ENCODE results near the gene PFN1. TPM values are rescaled to one million over a fixed set of nuclear protein-coding genes. Genes with fewer than 3 reads are reported as not detected.

PFN1 gene
- total RNA-seq: 668 and 1,703 TPM in 2 replicates

DNA sequence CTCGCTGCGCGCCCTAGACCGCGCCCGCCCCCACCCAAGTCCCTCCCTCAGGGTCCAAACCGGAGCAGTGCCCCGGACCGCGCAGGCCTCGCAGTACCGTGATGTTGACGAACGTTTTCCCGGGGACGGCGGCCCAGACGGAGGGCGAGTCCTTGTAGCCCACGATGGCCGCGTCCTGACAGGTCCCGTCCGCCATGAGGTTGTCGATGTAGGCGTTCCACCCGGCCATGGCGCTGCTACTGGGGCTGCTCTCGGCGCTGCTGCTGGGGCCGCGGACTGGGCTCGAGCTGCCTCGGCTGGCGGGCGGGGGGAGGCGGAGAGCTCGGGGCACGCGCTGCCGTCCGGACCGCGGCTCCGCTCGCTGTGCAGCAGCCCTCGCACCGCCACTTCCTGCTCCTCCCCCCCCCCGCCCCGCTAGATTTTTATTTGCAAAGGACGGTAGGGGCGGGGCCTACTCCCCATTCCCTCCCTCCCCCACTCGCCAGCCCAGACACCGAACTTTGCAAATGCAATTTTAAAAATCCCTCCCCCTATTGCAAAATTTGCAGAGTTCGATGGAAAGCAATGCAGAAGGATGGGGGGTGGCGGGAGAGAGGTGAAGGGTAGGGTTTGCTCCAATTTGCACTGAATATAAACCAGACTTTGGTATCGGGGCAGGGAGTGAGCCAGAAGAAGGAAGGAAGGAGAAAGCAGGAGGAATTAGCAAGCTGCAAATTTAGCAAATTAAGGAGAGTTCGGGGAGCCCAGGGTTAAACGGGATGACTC is at the start of gene PFN1:
Gene PFN1 (minus strand): TSS at position 365 of the 765 bp plus-strand sequence. CDS start 136 bp downstream, at position 229.

DNA sequence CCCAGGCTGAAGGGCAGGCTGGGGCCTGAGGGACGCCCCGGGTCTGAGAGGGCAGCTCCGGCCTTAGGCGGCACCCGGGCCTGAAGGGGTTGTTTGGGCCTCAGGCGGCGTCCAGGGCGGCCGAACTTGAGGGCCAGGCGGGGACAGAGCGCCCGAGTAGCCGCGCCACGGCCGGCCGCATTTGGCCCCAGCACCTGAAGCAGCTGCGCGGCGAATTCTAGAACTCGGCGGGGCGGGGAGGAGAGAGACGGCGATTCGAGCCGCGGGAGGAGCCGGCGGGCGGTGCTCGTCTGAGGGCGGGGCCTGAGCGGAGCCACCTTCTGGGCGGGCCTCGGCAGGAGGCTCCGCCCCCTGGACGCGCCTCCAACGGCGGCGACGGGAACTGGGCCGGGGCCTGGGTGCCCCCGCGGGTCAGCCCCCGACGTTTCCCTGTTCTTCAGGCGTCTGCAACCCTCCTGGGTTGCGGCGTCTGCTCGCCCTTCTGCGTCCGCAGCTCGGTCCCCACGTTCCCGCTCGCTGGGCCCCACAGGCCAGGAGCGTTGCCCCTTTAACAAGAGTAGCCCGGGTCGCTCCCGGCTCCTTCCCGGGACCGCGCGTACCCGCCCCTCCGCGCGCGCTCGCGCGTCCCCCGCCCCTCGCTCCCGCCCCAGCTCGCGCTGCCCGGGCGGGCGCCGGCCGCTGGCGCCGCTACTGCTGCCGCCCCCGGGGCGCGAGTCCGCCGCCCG is 49.1 kb upstream of the PFN1 start, which contains the start of the genes INCA1 and KIF1C:
Gene INCA1 (minus strand): TSS at position 221 of the 725 bp plus-strand sequence. CDS start 3,085 bp downstream, outside the sequence.
Gene KIF1C (plus strand): TSS at position 649 of the 725 bp plus-strand sequence. CDS start 2,297 bp downstream, outside the sequence.

DNA sequence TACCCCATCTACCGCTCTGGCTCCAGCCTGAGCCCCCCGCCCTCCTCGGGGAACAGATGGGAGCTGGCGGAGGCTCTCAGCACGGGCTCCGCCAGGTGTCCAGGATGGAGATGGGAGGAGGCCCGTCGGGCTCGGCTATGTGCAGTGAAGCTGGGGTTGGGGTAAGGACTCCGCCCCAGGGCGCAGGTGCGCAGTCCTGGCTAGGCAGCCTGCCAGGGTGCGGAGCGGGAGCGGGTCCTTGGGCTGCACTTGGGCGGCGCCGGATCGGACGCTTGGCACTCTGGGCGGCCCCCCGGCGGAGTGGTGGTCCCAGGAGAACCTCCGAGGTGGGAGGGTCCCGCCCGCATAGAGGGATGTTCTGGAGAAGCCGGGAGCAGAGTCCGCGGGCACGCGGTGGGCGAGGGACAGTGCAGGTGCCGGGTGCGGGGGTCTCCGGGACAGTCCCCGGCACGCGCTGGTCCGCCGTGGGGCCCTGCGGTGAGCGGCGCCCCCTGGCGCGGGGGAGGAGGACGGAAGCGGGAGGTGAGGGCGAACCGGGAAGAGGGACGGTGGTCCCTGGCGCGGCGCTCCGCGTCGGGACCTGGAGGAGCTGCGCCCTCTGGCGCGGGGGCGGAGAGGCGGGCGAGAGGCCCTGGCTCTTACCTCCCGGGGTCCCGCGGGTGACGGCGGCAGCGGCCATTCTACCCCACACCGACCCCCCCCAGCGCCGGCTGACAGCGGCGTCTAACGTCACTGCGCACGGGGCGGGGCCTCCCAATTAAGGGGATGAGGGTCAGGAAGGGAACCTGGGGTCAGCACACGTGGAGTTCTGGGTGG is 38.8 kb upstream of the PFN1 start, which contains the start of gene CAMTA2:
Gene CAMTA2 (minus strand): TSS at position 725 of the 816 bp plus-strand sequence. CDS start 1,453 bp downstream, outside the sequence.

DNA sequence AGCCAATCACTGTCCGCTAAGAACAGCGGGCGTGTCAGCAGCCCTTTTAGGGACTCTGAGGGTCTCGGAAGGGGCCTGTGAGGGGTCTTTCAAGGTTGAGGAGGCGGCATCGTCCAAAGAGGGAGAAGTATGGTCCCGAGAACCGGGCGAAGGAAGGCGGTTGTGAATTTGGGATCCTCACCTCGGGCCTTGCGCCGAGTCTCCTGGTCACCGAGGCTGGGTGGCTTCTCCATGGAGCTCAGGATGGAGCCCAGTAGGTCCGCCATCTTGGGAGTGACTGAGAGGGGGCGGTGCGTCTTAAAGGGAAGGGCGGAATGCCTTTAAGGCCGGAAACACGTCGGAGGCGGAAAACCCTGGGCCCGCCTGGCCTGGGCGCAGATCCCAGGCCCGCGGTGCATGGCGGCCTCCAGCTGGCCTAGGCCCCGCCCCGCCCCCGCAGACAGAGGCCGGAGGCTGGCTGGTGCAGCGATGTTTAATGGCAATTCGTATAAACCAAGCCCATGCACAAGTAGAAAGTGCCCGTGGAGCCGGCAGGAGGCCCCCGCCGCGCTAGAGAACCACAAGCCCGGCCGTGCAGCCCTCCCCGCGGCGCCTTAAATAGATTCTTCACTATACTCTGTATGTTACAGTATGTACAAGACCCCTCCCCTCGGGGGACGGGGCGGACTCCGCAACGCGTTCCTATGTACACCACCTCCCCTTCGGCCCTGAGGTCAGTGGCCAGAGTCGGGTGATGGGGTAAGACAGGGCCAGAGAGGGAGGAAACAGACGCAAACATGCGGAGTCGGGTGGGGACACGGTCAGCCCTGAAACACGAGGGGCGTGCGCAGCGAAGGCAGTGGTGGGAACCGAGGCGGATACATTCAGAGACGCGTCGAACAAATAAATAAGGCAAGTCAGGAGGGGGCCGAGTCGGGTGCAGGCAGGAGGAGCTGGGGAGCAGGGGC is 19.5 kb upstream of the PFN1 start, which contains the start of gene SPAG7:
Gene SPAG7 (minus strand): TSS at position 279 of the 947 bp plus-strand sequence. CDS start 13 bp downstream, at position 266.

DNA sequence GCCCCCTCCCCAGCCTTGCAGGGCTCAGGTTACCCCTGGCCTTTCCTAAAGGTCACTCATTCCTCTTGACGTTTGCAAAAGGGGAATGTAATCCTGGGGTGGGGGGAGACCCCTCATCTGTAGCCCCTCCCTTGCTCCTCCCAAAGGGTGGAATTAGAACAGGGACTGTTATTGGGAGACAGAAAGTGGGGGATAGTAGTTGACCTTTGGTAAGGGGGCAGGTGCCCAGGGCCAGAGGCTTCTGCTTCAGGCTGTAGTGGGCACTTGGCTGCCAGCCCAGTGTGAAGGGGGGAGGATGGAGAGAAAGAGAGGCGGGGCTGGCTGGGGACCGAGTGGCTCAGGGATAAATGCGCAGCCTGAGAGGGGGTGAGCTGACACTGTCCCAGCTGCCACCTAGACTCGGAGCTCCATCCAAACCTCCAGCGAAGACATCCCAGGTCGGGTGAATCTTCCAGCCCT is 2.4 kb upstream of the PFN1 start, which contains the start of gene ENO3:
Gene ENO3 (plus strand): TSS at position 374 of the 459 bp plus-strand sequence. CDS start 711 bp downstream, outside the sequence.

DNA sequence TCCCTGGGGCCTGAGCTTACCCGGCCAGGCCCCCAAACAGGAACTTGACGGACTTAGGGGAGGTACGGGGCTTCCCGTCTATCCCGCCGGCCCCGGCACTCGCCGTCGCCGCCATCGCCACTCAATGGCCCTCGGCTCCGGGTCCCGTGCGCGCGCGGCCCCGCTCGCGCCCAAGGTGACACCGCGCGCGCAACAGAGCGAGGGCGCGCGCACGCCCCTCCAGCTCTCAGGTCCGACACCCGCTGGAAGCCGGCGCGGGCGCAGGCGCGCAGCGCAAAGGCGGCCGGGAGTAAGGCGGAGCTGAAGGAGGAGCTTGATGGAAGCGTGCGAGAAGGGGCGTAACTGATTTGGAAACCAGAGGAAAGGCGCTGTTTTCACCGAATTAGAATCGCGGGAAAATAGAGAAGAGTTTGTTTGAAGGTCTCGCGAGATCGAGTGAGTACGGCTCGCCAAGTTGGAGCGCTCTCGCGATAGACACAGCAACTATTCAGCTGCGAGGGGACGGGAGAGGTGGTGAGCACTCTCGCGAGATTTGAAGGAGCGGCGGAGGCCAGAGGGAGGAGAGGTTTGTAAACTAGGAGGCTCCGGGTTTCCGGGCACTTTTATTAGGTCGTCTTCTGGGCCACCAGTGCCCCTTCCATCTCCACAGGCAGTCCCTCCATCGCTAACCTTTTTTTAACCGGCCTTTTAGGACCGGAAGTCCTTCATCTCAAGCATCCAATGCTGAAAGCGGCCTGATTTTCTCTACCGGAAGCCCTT is 8.4 kb downstream of the PFN1 start, which contains the start of the genes RNF167 and SLC25A11:
Gene RNF167 (plus strand): TSS at position 473 of the 759 bp plus-strand sequence. CDS start 642 bp downstream, outside the sequence.
Gene SLC25A11 (minus strand): TSS at position 251 of the 759 bp plus-strand sequence. CDS start 136 bp downstream, at position 115.

DNA sequence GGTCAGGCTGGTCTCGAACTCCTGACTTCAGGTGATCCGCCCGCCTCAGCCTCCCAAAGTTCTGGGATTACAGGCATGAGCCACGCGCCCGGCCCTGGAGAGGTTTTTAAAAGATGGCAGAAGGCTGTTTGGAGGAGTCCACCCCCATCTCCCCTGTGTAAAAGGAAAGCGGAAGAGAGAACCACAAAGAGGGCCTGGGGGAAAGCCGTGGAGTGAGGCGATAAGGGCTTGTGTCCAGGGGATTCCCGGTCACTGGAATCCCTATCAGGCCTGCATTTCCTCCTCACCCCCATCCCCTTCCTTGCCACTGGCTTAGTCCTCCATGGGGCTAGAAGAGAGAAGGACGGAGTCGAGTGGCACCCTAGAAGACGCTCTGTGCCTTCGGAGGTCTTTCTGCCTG is 16.4 kb downstream of the PFN1 start, which contains the start of gene GP1BA:
Gene GP1BA (plus strand): TSS at position 315 of the 400 bp plus-strand sequence. CDS start 328 bp downstream, outside the sequence.

DNA sequence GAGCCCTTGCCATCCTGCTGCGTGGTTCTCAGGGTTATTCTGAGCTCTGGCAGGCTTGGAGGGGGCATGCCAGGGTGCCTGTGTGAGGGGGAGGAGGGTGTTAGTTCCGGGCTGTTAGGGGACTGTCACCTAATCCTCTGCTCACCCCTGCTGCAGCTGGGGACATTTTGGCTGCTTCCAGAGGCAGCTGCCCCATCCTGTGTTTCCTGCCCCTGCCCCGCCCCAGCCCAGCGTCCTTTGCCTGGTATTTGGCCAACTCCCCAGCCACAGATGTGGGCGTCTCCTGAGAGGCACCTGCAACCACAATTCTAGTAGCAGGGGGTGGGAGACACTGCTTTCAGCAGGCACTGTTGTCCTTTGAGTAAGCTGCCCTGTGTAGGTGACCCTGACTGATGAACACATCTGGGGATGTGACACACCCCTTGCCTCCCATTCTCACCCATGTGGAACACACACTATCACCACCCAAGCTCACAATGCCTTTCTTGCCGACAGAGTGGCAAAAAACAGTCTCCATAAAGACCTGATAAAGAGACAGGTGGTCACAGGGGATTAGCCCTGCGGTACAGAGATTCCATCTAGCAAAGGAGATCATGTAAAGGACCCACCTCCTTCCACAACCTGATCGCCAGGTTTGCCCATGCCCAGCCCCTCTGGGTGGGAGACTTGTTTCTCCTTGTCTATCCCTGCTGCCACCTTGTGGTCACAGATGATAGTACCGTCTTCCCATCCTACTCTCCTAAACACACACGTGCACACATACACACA is 45.1 kb downstream of the PFN1 start, which contains the start of gene CHRNE:
Gene CHRNE (minus strand): TSS at position 48 of the 768 bp plus-strand sequence. CDS start 35 bp downstream, at position 13.

DNA sequence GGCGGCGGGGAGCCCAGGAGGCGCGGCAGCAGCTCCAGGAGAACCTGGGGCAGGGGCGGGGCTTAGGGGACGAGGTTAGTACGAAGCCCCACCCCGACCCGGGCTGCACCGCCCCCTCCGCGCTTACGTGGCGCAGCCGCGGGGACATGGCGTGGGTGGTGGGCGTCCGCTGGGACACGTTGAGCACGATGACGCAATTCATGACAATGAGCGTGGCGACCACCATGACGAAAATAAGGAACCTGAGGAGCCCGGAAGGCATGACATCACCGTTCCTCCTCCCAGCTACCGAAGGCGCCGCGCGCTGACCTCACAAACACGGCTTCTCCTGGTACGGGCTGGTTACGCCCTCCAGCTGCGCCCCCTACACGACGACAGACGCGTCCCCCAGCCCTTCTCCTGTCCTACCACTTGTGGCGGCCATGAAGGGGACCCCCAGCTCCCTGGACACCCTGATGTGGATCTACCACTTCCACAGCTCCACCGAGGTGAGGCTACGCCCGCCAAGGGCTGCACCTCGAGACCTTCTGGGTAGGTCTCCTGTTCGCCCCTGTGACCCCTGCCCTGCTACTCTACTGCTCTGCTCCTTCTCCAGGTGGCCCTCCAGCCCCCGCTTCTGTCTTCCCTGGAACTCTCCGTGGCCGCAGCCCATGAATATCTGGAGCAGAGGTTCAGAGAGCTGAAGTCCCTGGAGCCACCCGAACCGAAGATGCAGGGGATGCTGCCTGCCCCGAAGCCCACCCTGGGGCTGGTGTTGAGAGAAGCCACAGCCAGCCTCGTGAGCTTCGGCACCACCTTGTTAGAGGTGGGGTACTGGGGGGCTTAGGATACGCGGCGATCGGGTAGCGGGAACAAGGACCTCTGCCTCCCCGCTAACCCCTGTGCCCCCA is 48.7 kb downstream of the PFN1 start, which contains the start of gene C17orf107:
Gene C17orf107 (plus strand): TSS at position 196 of the 890 bp plus-strand sequence. CDS start 227 bp downstream, at position 423.

Other genes starting within 250 kb of the PFN1 start
- gene PELP1, start 244.4 kb downstream of the PFN1 start, total RNA-seq: 31.0 and 33.6 TPM in 2 replicates
- gene ARRB2, start 237.9 kb downstream of the PFN1 start, total RNA-seq: 8.4 and 14.3 TPM in 2 replicates
- gene MED11, start 217.1 kb downstream of the PFN1 start, total RNA-seq: 8.9 and 18.6 TPM in 2 replicates
- gene ZMYND15, start 208.7 kb downstream of the PFN1 start, total RNA-seq: 0.72 TPM in 1 of 2 replicates, not detected in the other
- gene CXCL16, start 208.6 kb downstream of the PFN1 start, total RNA-seq: 0.24 and 1.4 TPM in 2 replicates
- not detected in 2 replicates for gene TM4SF5, start 176.6 kb downstream of the PFN1 start, total RNA-seq
- gene VMO1, start 162.2 kb downstream of the PFN1 start, total RNA-seq: not detected in 2 replicates
- gene GLTPD2, start 159.6 kb downstream of the PFN1 start, total RNA-seq: not detected in 2 replicates
- 133 and 309 TPM in 2 replicates for gene PSMB6, start 152.4 kb downstream of the PFN1 start, total RNA-seq
- 11.8 and 17.2 TPM in 2 replicates for gene PLD2, start 141.4 kb downstream of the PFN1 start, total RNA-seq
- gene MINK1, start 115.2 kb downstream of the PFN1 start, total RNA-seq: 17.5 and 26.3 TPM in 2 replicates
- gene C17orf107, start 49.0 kb downstream of the PFN1 start, total RNA-seq: 0.80 and 7.0 TPM in 2 replicates
- 0.39 TPM in 1 of 2 replicates, not detected in the other for gene CHRNE, start 45.4 kb downstream of the PFN1 start, total RNA-seq
- gene GP1BA, start 16.3 kb downstream of the PFN1 start, total RNA-seq: not detected in 2 replicates
- 52.3 and 67.7 TPM in 2 replicates for gene SLC25A11, start 8.5 kb downstream of the PFN1 start, total RNA-seq
- 42.0 and 53.0 TPM in 2 replicates for gene RNF167, start 8.3 kb downstream of the PFN1 start, total RNA-seq
- gene ENO3, start 2.6 kb upstream of the PFN1 start, total RNA-seq: 2.6 and 17.2 TPM in 2 replicates
- gene SPAG7, start 19.3 kb upstream of the PFN1 start, total RNA-seq: 59.9 and 68.7 TPM in 2 replicates
- gene CAMTA2, start 39.1 kb upstream of the PFN1 start, total RNA-seq: 8.9 and 20.3 TPM in 2 replicates
- gene INCA1, start 49.0 kb upstream of the PFN1 start, total RNA-seq: 0.32 and 0.39 TPM in 2 replicates
- 28.3 and 33.7 TPM in 2 replicates for gene KIF1C, start 49.4 kb upstream of the PFN1 start, total RNA-seq
- not detected in 2 replicates for gene SLC52A1, start 86.9 kb upstream of the PFN1 start, total RNA-seq
- 1.0 and 1.3 TPM in 2 replicates for gene ZFP3, start 129.9 kb upstream of the PFN1 start, total RNA-seq
- gene ZNF232, start 163.3 kb upstream of the PFN1 start, total RNA-seq: 6.9 and 12.4 TPM in 2 replicates
- gene USP6, start 167.5 kb upstream of the PFN1 start, total RNA-seq: 0.24 TPM in 1 of 2 replicates, not detected in the other
- 1.8 and 12.4 TPM in 2 replicates for gene ZNF594, start 243.3 kb upstream of the PFN1 start, total RNA-seq